GM21786 (cell line): Measurements from ENCODE around the gene COMMD2.

Experiments
- ATAC-seq: cut with Tn5 transposase; IDR thresholded peaks from one replicate; pipeline ENCODE4 v1.9.1; 2021; ENCODE audit not compliant: unreplicated experiment

The COMMD2 gene

GRCh38 chr3:149764302-149764701 is 12.0 kb upstream of the COMMD2 start:
- no peak for ATAC-seq

- ATAC-seq = no peak
Measured at GRCh38 chr3:149763565-149764195, 11.4 kb upstream of the COMMD2 start.

DNA sequence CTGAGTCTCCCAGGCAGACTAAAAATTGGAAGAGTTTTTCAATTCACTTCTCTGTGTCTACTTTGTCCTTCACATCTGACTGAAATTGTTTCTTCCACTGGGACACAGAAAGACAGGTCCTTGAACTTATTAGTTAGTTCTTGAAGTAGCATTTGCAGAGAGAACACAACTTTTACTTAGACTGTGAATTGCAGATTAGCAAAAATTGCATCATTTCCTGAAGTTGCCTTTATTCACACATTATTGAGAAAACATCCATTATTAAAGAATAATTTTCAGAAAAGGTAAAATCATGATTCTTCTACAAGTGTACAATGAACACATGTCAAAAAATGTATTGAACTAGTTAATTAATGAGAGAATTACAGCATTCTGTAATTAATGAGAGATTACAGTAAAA is 1.4 kb upstream of the COMMD2 start:
- no peak for ATAC-seq

DNA sequence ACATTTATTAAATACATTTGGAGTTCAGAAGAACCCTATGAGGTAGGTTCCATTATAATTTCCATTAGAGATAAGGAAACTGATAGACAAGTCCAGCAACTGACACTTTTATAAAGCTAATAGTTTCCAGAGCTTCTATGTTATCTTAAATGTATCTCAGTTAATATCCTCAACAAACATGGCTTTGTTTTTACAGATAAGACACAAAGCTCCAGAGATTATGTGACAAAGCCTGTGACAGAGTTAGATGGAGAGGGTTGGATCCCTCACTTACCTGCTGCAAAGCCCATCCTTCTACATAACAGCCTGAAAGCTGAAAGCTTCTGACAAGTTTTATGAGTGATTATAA is 473 bp upstream of the COMMD2 start:
- ATAC-seq = no peak

GRCh38 chr3:149751551-149751950 is 738 bp downstream of the COMMD2 start:
- no peak for ATAC-seq

GRCh38 chr3:149744606-149745005 is 7.7 kb downstream of the COMMD2 start:
- ATAC-seq = no peak

- no peak for ATAC-seq
Measured at GRCh38 chr3:149744151-149744550, 8.1 kb downstream of the COMMD2 start.

DNA sequence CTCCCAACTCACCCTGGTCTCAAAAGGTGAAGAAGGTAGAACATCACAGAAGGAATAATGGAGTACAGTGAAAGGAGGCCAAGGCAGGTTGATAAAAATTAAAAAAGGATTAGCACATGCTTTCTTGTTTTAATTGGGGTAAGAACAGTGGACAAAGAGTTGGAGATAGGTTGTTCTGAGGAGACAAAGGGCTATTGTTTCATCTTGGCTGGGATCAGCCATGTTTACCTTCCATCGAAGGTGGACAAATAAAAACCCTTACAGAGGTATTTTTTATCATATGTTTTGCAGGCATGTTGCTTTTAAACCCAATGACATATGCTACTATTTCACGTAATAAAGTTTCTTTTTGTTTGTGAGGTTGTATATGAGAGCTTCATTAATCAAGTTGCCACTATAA is 12.9 kb downstream of the COMMD2 start:
- no peak for ATAC-seq

DNA sequence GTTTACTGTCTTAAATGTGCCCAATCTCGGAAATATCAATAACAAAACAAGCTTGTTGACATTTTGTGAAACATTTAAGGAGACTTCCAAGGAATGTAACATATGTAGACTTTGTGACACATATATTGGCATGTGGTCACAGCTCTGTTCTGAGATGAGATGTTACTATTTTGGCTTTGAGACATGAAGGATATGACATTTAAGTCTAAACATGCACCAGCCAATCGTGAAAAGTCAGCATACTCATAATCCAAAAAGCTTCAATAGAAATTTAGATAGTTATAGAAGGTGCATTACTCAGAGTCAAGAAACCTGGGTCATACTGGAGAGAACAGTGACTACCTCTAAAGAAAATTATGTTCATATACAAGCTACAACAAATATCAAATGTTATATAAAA is 13.4 kb downstream of the COMMD2 start:
- no peak for ATAC-seq

- ATAC-seq = no peak
Measured at GRCh38 chr3:149736953-149737205, 15.4 kb downstream of the COMMD2 start.

GRCh38 chr3:149736175-149736952 is 15.9 kb downstream of the COMMD2 start:
- ATAC-seq = no peak

- no peak for ATAC-seq
Measured at GRCh38 chr3:149732234-149732633, 20.1 kb downstream of the COMMD2 start.

DNA sequence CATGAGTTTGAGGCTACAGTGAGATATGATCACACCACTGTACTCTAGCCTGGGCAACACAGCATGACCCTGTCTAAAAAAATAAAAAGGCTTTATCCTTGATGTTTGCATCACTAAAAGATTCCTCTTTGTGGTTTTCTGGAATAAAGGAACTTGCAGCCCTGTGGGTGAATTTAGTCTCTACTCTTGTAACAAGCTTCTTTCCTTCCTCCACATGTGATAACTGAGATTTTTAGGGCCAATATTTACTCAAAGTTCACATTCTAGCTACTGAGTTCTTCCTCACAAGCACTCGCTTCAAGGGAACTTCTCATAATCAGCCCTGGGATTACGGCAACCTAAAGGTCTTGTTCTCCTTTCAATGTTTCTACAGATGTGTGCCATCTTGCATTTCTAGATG is 24.6 kb downstream of the COMMD2 start:
- ATAC-seq = no peak

DNA sequence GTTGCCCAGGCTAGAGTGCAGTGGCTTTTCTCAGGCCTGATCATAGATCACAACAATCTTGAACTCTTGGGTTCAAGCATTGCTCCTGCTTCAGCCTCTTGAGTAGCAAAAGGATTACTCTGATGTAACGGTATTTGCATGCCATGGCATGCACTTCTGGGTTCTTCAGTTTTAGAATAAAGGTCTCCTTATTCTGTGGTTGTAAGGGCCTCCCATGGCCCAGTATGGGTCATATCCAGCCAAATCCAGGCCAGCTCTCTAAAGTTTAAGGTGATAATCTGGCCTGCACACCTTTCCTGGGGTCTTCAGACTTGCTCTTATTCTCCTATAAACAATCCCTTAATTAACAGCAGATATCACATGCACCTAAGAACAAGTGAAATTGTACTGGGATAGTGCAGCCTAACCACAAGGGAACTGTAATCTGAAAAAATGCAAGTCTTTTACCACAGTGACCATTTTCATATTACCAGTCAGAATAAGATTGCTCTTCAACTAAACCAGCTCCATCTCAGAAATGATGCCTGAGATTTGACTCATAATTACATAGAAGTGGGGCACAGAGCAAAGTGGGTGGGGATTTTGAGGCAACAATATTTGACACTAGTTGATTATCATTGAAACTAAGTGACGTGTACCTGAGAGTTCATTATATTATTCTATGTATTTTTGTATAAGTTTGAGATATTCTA is 25.4 kb downstream of the COMMD2 start:
- peak; percentile 86 for ATAC-seq

GRCh38 chr3:149723781-149724180 is 28.5 kb downstream of the COMMD2 start:
- no peak for ATAC-seq

GRCh38 chr3:149720918-149721317 is 31.4 kb downstream of the COMMD2 start:
- no peak for ATAC-seq

GRCh38 chr3:149717391-149718056 is 34.8 kb downstream of the COMMD2 start:
- peak; percentile 69 for ATAC-seq

- ATAC-seq = no peak
Measured at GRCh38 chr3:149716984-149717383, 35.3 kb downstream of the COMMD2 start.

GRCh38 chr3:149715247-149715646 is 37.0 kb downstream of the COMMD2 start:
- ATAC-seq = no peak

GRCh38 chr3:149713730-149714654 is 38.3 kb downstream of the COMMD2 start:
- no peak for ATAC-seq

- ATAC-seq = no peak
Measured at GRCh38 chr3:149706905-149707304, 45.4 kb downstream of the COMMD2 start.
